ENCODE measurements around the gene ETS1. TPM values are rescaled to one million over a fixed set of nuclear protein-coding genes. Genes with fewer than 3 reads are reported as not detected.

Gene ETS1, protein sequence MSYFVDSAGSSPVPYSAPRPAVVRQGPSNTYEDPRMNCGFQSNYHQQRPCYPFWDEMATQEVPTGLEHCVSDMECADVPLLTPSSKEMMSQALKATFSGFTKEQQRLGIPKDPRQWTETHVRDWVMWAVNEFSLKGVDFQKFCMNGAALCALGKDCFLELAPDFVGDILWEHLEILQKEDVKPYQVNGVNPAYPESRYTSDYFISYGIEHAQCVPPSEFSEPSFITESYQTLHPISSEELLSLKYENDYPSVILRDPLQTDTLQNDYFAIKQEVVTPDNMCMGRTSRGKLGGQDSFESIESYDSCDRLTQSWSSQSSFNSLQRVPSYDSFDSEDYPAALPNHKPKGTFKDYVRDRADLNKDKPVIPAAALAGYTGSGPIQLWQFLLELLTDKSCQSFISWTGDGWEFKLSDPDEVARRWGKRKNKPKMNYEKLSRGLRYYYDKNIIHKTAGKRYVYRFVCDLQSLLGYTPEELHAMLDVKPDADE
- total RNA-seq = 33.1 and 63.9 TPM in 2 replicates

DNA sequence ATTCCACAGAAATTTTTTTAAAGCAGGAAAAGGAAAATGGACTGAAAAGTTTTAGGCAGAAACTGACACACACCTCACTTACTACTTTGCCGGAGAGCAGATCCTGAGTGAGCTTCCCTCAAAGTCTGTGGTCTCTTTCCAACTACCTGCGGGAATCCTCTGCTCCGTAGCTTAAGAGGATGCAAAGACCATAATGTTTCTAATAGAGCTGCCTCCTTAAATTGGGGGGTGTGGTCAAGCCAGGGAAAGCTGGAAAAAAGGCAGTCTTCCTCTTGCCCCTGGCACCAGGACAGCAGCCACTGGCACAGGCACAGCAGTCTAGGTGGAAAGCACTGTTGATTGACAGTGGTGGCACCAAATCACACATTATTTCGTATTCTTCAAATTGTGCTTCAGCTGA is at the start of gene ETS1:
ETS1 (minus strand) TSS at position 144 of the 400 bp plus-strand sequence. CDS start 14,428 bp downstream, outside the sequence.

Small RNA genes within 50 kb of the gene (small RNA-seq; reads per million reads assigned to genes)
- not detected for gene MIR6090

Other genes starting within 250 kb of the ETS1 start
- 2.6 and 3.3 TPM in 2 replicates for gene FLI1, start 106.5 kb upstream of the ETS1 start, total RNA-seq